HG02610 (cell line): ENCODE results near the gene PRKG2.
"Not testable (repeated sequence)": the region's sequence is repeated elsewhere in the genome, so short reads cannot be mapped to it uniquely, and the experiment has no call there.

Experiments
- ATAC-seq: cut with Tn5 transposase; IDR thresholded peaks from one replicate; pipeline ENCODE4 v1.9.1; 2021; ENCODE audit warnings: mild to moderate bottlenecking, moderate library complexity; ENCODE audit not compliant: unreplicated experiment

Gene PRKG2

GRCh38 chr4:81164126-81164525 lies 50.9 kb downstream of the PRKG2 start:
- no peak for ATAC-seq

DNA sequence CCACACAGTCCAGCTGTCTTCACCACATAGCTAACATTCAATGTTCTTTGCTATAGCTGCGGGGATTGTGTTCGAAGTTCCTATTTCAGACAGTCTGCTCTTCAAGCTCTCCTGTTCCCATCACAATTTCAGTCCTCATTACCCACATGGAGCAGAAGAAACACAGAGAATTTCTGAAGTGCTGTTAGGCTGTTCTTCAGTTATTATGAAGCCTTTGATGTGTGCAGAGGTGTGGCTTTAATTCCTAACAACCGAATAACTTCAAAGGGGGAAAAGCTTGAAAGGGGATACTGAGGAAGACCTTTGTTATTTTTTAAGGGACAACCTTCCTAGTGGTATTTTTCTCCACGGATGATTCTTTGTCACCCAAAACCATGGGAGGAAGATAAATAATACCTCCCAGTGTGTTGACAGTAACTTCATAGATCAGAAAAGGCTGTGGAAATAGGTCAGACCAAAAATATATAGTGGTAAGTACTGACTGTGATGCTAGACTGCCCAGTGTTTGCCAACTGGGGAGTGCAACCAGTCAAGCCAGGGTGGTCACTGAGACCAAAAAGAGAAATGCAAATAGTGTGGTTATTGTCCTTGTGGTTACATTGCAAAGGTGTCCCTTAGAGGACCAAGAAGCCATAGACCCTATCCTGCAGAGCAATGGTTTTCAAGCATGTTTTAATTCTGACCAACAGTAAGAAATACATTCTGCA lies 52.1 kb downstream of the PRKG2 start:
- ATAC-seq, result no peak

- not testable (repeated sequence) for ATAC-seq
These were observed 61.2 kb downstream of the PRKG2 start for GRCh38 chr4:81153714-81154323.

DNA sequence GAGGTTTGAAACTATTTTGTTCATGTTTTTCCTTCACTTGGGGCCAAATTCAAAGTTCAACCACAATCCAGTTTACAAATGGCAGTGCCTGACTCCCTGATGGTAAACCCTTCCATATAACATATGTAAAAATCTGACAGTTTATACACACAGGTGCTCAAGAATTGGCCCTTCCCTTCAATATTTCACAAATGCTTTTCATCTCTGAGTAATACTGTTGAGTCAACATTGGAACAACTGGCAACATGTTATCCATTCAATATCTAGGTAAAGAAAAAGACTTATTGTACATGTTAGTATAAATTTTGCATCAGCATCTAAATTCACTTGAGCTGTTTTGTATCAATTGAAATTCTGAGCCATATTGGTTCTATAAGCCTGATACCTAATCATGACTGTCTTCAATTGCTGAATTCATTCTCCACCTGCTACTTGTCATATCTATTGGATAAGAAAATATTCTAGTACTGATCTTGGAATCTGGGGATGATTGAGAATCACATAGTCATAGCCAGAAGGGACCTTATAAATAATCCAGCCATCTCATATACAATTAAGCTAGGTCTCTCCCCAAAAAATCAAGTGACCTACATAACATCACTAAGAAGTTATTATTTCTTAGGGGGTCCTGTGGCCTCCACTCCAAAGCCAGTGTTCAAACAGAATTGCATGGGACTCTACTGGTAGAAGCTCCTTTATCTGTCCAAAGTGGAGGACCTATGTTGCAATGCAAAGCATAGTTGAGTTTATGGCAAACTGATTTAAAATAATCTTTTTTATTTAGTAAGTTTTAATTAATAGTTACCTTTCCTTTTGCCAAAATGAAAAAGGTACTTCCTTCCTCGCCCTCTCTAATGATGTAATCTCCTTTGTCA lies 61.9 kb downstream of the PRKG2 start:
- ATAC-seq, result no peak

DNA sequence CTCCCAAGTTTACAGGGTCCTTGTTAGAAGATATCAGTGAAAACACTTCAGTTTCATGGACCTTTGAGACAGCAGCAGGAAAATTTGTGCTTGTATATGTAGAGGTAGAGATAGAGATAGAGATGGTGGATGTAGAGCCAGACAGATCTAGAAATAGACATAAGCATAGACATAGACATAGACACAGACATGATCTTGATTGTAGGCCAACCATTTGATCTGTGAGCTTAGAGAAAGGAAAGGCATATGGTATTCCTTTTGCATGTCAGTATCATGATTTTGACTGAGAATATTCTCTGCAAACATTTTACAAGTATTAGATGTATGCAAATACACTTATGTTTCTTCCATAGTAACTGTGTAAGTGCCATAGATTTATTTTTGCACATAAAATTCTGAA lies 65.0 kb downstream of the PRKG2 start:
- ATAC-seq, result no peak

DNA sequence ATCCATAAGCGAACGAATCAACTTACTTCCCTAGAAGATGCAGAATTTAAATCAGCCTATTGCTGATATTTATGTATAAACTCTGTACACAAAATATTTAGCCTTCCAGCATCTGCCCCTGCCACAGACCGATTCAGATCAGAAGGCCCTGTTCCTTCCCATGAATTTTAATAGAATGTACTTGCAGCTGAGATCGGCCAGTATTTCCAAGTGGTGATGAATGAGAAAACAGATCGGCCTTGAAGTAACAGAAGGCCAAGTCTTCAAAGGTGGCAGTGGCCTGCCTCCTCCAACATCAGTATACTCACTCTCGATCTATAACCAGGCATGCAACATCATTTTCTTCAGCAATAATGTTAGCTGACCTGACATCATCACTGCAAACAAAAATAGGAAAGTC lies 66.4 kb downstream of the PRKG2 start:
- ATAC-seq, result no peak

DNA sequence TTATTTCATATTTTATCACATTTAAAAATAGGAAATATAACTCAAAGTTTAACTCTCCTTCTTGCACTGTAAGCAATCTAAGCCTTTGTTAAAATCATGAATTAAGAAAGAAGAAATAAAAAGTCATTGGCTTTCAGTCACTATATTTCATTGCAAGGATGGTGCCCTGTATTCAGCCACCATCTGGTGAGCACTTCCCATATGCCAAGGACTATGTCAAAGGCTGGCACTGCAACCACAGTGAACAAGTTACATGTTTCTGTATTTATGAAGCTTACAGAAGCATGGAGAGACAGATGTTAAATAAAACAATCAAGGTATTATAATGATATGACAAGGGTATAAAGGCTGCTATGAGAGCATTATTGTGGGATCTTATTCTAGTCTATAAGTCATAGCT lies 68.6 kb downstream of the PRKG2 start:
- ATAC-seq, result no peak

- ATAC-seq, result no peak
These were observed 71.8 kb downstream of the PRKG2 start for GRCh38 chr4:81143183-81143582.

DNA sequence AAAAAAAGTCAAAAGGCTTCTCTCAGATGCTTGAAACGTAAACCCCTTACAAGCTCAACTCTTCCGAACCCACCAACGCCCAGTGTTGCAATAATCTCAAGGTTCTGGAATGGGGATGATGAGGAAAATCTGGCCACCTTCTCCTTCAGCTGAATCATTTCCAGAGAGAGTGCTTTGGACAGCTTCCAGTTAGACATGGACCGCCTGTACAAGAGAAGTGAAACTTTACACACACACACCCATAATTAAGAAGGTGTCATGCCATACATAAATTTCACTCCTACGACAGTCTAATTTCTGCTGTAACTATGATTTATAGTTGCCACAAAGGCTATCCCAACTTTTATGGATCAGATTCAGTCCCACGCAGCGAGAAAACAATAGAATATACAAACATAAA lies 72.3 kb downstream of the PRKG2 start:
- no peak for ATAC-seq

- ATAC-seq, result no peak
These were observed 77.1 kb downstream of the PRKG2 start for GRCh38 chr4:81137894-81138293.

DNA sequence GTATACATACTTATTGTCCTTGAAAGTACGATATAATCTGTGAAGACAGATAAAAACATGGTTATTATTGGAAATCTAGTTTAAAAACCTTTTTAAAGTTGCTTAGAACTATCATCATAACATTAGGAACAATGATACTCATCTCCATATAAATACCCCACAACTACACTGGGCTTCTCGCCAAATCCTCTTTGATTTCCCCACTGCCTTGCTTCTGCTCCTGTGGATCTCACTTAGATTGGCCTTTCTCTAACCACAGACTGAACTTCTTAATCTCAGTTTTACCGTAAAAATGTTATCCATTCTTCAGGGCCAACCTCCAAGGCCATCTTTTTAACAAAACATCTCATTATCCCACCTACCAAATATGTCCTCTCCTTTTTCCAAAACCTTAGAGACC lies 77.6 kb downstream of the PRKG2 start:
- no peak for ATAC-seq

- ATAC-seq, result no peak
These were observed 78.7 kb downstream of the PRKG2 start for GRCh38 chr4:81136161-81136905.

DNA sequence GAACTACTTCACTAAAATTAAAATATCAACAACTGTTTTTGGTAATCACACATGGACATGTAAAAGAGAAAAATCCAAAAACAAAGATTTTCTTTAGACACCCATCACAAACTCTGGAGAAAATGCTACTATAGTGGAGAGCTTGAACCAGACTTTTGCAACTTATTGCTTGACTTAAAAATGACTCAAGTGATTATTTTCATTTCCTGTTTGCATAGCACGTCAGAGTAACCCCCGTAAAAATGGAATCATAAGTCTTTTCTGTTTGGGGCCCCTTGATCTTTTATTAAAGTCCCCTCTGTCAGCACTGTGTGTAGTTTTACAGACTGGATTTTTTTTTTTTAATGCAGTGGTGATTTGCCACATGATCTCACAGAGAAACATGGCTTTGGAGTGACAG lies 79.5 kb downstream of the PRKG2 start:
- ATAC-seq, result no peak

GRCh38 chr4:81131563-81131962 lies 83.5 kb downstream of the PRKG2 start:
- ATAC-seq, result no peak

- ATAC-seq, result no peak
These were observed 84.0 kb downstream of the PRKG2 start for GRCh38 chr4:81131066-81131465.

- ATAC-seq, result no peak
These were observed 84.5 kb downstream of the PRKG2 start for GRCh38 chr4:81130569-81130968.

GRCh38 chr4:81120055-81120454 lies 95.0 kb downstream of the PRKG2 start:
- no peak for ATAC-seq

DNA sequence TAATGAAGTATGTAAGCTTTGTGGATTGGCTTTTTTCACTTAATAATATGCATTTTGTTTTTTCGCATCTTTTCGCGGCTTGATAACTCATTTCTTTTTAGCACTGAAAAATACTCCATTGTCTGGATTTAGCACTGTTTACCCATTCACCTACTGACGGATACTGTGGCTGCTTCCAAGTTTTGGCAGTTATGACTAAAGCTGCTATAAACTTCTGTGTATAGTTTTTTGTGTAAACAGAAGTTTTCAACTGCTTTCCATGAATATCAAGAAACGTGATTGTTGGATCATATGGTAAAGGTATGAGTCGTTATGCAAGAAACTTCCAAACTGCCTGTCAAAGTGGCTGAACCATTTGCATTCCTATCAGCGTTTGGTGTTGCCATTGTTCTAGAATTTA lies 96.9 kb downstream of the PRKG2 start:
- no peak for ATAC-seq

DNA sequence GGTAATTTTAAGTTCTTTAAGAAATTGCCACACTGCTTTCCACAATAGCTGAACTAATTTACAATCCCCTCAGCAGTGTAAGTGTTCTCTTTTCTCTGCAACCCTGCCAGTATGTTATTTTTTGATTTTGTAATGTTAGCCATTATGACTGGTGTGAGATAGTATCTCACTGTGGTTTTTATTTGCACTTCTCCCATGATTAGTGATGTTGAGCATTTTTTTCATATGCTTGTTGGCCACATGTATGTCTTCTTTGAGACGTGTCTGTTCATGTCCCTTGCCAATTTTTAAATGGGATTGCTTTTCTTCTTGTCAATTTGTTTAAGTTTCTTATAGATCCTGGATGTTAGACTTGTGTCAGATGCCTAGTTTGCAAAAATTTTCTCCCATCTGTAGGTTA lies 98.5 kb downstream of the PRKG2 start:
- no peak for ATAC-seq

GRCh38 chr4:81113024-81113423 lies 102.0 kb downstream of the PRKG2 start:
- ATAC-seq, result no peak

DNA sequence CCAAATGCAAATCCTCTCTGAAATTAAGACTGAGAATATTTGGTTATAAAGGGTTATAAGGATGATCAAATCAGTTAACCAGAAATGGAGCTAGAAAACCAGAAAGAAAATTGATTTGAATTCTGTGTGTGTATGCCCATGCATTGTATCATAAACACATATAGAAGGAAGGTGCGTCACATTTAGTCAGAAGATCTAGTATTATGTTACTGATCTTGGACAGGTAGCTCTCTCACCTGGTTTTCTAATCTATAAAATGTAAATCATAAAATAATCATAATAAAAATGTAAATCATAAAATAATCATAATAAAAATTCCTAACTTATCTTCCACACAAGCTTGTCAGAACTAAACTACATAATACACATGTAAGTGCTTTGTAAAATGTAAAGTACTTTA lies 105.7 kb downstream of the PRKG2 start:
- no peak for ATAC-seq
